ENCODE measurements around the gene FCMR.

GRCh38 chr1:206952171-206952570 lies 30.4 kb upstream of the FCMR start:
- TF ChIP-seq FOXA3 (CRISPR knock-in tag; conservative IDR thresholded peaks at IDR 0.05 in 1 of 2, IDR thresholded peaks at IDR 0.05 in 1 of 2): no peak
- no peak for TF ChIP-seq HMG20B (CRISPR knock-in tag; IDR thresholded peaks at IDR 0.05)
- TF ChIP-seq ZEB2 (IDR thresholded peaks at IDR 0.05): no peak
- TF ChIP-seq CTCF (IDR thresholded peaks at IDR 0.05 in 2 of 3, conservative IDR thresholded peaks at IDR 0.05 in 1 of 3; ENCODE audit: insufficient read depth in 2 of 3, low read depth in 1 of 3, low read length in 3 of 3): no peak
- no peak for TF ChIP-seq NCOA6 (IDR thresholded peaks at IDR 0.05)
- no peak for TF ChIP-seq POLR2A (conservative IDR thresholded peaks at IDR 0.05)
- TF ChIP-seq MEF2D (tag; conservative IDR thresholded peaks at IDR 0.05; ENCODE audit: low read depth): no peak
- no peak for TF ChIP-seq BRD4 (IDR thresholded peaks at IDR 0.05)
- TF ChIP-seq SMARCE1 (IDR thresholded peaks at IDR 0.05): no peak
- TF ChIP-seq SAFB2 (IDR thresholded peaks at IDR 0.05; ENCODE audit: borderline replicate concordance, low read depth, low read length, severe bottlenecking): no peak

Data from K562 (cell line).